PC-9 (cell line): ENCODE results near the gene RPP25L.

Experiments
- EZH2 ChIP-seq: fragments of 200-600 bp; sonication (generic); IDR thresholded peaks from 2 replicates; pipeline ENCODE4 v1.8.0; 2017; ENCODE audit warnings: antibody characterized with exemption, low read depth
- TF ChIP-seq, protein P1 (sequence below): fragments of 200-600 bp; sonication (generic); conservative IDR thresholded peaks from 2 replicates; pipeline ENCODE4 v1.6.1; 2017; ENCODE audit warnings: mixed run types, antibody characterized with exemption, mild to moderate bottlenecking, moderate library complexity

DNA sequence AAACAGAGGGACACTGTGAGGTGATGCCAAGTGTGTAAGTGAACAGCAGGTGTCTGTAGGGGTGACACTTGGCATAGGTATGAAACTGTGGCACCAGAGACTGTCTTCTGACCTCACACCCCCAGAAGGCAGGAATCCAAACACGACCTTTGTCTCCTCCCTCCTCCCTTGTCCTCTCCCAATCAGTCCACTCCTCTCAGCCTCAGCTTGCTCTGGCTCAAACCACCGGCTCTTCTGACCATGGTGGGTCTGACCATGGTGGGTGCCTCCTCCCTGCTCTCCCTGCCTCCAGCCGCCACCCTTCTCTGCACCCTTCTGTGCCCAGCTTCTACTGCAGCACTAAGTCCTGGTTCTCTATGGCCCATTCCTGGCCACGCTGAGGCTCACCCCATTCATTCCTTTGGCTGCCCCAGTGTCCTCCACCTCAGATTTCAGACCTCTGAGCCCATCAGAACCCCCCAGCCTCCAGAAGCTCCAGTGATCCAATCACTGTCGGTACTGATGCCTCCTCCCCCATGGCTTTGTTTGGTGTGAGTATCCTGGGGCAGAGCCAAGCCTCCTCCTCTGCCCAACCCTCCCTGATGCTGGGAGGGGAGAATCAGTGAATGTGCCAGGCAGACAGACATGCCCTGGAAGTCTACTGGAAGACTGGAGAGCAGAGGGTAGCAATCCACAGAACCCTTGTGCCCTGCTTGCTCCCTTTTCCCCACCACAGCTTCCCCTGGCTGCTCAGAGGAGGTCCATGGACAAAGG is 18.7 kb upstream of the RPP25L start:
- TF ChIP-seq EZH2, result no peak
- TF ChIP-seq, protein P1, sequence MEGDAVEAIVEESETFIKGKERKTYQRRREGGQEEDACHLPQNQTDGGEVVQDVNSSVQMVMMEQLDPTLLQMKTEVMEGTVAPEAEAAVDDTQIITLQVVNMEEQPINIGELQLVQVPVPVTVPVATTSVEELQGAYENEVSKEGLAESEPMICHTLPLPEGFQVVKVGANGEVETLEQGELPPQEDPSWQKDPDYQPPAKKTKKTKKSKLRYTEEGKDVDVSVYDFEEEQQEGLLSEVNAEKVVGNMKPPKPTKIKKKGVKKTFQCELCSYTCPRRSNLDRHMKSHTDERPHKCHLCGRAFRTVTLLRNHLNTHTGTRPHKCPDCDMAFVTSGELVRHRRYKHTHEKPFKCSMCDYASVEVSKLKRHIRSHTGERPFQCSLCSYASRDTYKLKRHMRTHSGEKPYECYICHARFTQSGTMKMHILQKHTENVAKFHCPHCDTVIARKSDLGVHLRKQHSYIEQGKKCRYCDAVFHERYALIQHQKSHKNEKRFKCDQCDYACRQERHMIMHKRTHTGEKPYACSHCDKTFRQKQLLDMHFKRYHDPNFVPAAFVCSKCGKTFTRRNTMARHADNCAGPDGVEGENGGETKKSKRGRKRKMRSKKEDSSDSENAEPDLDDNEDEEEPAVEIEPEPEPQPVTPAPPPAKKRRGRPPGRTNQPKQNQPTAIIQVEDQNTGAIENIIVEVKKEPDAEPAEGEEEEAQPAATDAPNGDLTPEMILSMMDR, result no peak
